GM12891 (cell line): ENCODE measurements around the gene GTPBP6.

ENCODE experiments used
- DNase-seq: peaks from one replicate; pipeline ENCODE4 v3.0.0; 2011; ENCODE audit warnings: low spot score; ENCODE audit not compliant: insufficient read length
- FAIRE-seq: peaks from 2 replicates; lab custom pipeline; 2011; peaks lifted over from hg19 to GRCh38; lab: Jason Lieb, UNC
- PAX5 ChIP-seq: IDR thresholded peaks from 2 replicates; pipeline ENCODE4 v1.6.1; 2011; ENCODE audit warnings: low read length, moderate library complexity, mild to moderate bottlenecking; ENCODE audit not compliant: insufficient read depth, severe bottlenecking
- POLR2A ChIP-seq: IDR thresholded peaks from 2 replicates; pipeline ENCODE4 v1.6.1; 2011; ENCODE audit warnings: low read depth, low read length, control low read depth
- POLR2AphosphoS5 ChIP-seq: IDR thresholded peaks from 2 replicates; pipeline ENCODE4 v1.6.1; 2011; ENCODE audit warnings: low read depth, low read length, control low read depth
- POU2F2 ChIP-seq: IDR thresholded peaks from 2 replicates; pipeline ENCODE4 v1.6.1; 2011; ENCODE audit warnings: low read depth, mild to moderate bottlenecking, control low read depth, low read length, moderate library complexity
- SPI1 ChIP-seq: IDR thresholded peaks from 2 replicates; pipeline ENCODE4 v1.6.1; 2011; ENCODE audit warnings: low read depth, low read length, control low read depth
- TAF1 ChIP-seq: IDR thresholded peaks from 2 replicates; pipeline ENCODE4 v1.6.1; 2011; ENCODE audit warnings: low read depth, low read length, control low read depth

The GTPBP6 gene

GRCh38 chrX:345020-345925 is 26.7 kb upstream of the GTPBP6 start:
- DNase-seq: no peak
- TF ChIP-seq SPI1 (no peak), POU2F2 (no peak), POLR2AphosphoS5 (no peak), TAF1 (no peak), PAX5 (no peak), POLR2A (no peak)
- FAIRE-seq: no peak

GRCh38 chrX:344371-344901 is 25.8 kb upstream of the GTPBP6 start:
- FAIRE-seq: no peak
- TF ChIP-seq SPI1 (no peak), POLR2AphosphoS5 (no peak), PAX5 (no peak), TAF1 (no peak), POU2F2 (no peak), POLR2A (no peak)

GRCh38 chrX:341541-342101 is 23.0 kb upstream of the GTPBP6 start:
- FAIRE-seq: no peak
- DNase-seq: no peak
- TF ChIP-seq POLR2AphosphoS5 (no peak), SPI1 (no peak), TAF1 (no peak), POU2F2 (no peak), PAX5 (no peak), POLR2A (no peak)

More at GRCh38 chrX:344371-344901, 25.8 kb upstream of the GTPBP6 start:
- DNase-seq: no peak

GRCh38 chrX:340641-341423 is 22.2 kb upstream of the GTPBP6 start:
- DNase-seq (no peak), FAIRE-seq (no peak)
- TF ChIP-seq POLR2AphosphoS5 (no peak), TAF1 (no peak), PAX5 (no peak), POU2F2 (no peak), SPI1 (no peak), POLR2A (no peak)

GRCh38 chrX:340121-340520 is 21.5 kb upstream of the GTPBP6 start:
- no peak for TF ChIP-seq SPI1
- no peak for TF ChIP-seq TAF1
- TF ChIP-seq POLR2A: no peak
- no peak for TF ChIP-seq POLR2AphosphoS5
- no peak for TF ChIP-seq PAX5
- no peak for TF ChIP-seq POU2F2
- DNase-seq: no peak
- no peak for FAIRE-seq

GRCh38 chrX:338836-339400 is 20.3 kb upstream of the GTPBP6 start:
- FAIRE-seq (no peak), DNase-seq (no peak)
- TF ChIP-seq TAF1 (no peak), POLR2A (no peak), PAX5 (no peak), POLR2AphosphoS5 (no peak), SPI1 (no peak), POU2F2 (no peak)

- no peak for TF ChIP-seq POLR2AphosphoS5
- no peak for TF ChIP-seq POLR2A
- no peak for TF ChIP-seq TAF1
- TF ChIP-seq PAX5: no peak
- no peak for TF ChIP-seq POU2F2
- FAIRE-seq: no peak
- no peak for DNase-seq
Measured at GRCh38 chrX:338281-338835, 19.8 kb upstream of the GTPBP6 start.

GRCh38 chrX:337331-337831 is 18.8 kb upstream of the GTPBP6 start:
- no peak for TF ChIP-seq POLR2A
- TF ChIP-seq POLR2AphosphoS5: no peak
- no peak for TF ChIP-seq POU2F2
- no peak for TF ChIP-seq PAX5
- TF ChIP-seq SPI1: no peak
- TF ChIP-seq TAF1: no peak
- FAIRE-seq (no peak), DNase-seq (no peak)
